Muscle of back (tissue), 11 donors: Measurements from ENCODE around the gene HPGDS. TPM values are rescaled to one million over a fixed set of nuclear protein-coding genes. Genes with fewer than 3 reads are reported as not detected.
"Not testable (repeated sequence)": the region's sequence is repeated elsewhere in the genome, so short reads cannot be mapped to it uniquely, and the experiment has no call there.

Experiments used
- DNase-seq, 3 donors: peaks; one replicate each; pipeline versions ENCODE4 v3.0.0 to v3.0.0-alpha.2; 2013
- polyA plus RNA-seq, 10 donors: library from polyadenylated mRNA; unstranded; fragments of 120-200 nt; gene quantifications; one replicate each; pipeline ENCODE4 v1.2.1, GENCODE V29; 2013; ENCODE audit not compliant: insufficient read length in 10 of 10

Gene HPGDS
- polyA plus RNA-seq, 10 donors: 5.2 to 11.7 (median 8.9) TPM

- peak in 1 of 3 donors; percentile 47 for DNase-seq
These were observed 9.5 kb downstream of the HPGDS start for GRCh38 chr4:94332983-94333590.

- DNase-seq: peak in 1 of 3 donors; percentile 0
These were observed 12.7 kb downstream of the HPGDS start for GRCh38 chr4:94329933-94330332.

GRCh38 chr4:94325835-94326234 is 16.8 kb downstream of the HPGDS start:
- no peak for DNase-seq

GRCh38 chr4:94319927-94320326 is 22.7 kb downstream of the HPGDS start:
- not testable (repeated sequence) for DNase-seq

GRCh38 chr4:94307231-94307871 is 35.3 kb downstream of the HPGDS start:
- peak; percentile 46 to 74 (median 51) for DNase-seq

GRCh38 chr4:94306713-94307112 is 35.9 kb downstream of the HPGDS start:
- peak in 1 of 3 donors; percentile 26 for DNase-seq

- peak in 1 of 3 donors; percentile 40 for DNase-seq
These were observed 37.0 kb downstream of the HPGDS start for GRCh38 chr4:94305466-94306225.

GRCh38 chr4:94304365-94304971 is 38.2 kb downstream of the HPGDS start:
- peak in 2 of 3 donors; percentile 49 to 70 for DNase-seq

GRCh38 chr4:94302191-94302590 is 40.4 kb downstream of the HPGDS start:
- no peak for DNase-seq

- DNase-seq: no peak
These were observed 43.8 kb downstream of the HPGDS start for GRCh38 chr4:94298725-94299252.

GRCh38 chr4:94295473-94295872 is 47.2 kb downstream of the HPGDS start:
- not testable (repeated sequence) for DNase-seq

- not testable (repeated sequence) for DNase-seq
These were observed 48.7 kb downstream of the HPGDS start for GRCh38 chr4:94293981-94294380.

GRCh38 chr4:94290245-94290644 is 52.4 kb downstream of the HPGDS start:
- DNase-seq: no peak

GRCh38 chr4:94285666-94286065 is 57.0 kb downstream of the HPGDS start:
- peak in 1 of 3 donors; percentile 7 for DNase-seq

GRCh38 chr4:94284889-94285288 is 57.7 kb downstream of the HPGDS start:
- DNase-seq: no peak

- no peak for DNase-seq
These were observed 63.9 kb downstream of the HPGDS start for GRCh38 chr4:94278781-94279180.

GRCh38 chr4:94277534-94277933 is 65.1 kb downstream of the HPGDS start:
- no peak for DNase-seq

GRCh38 chr4:94276204-94276603 is 66.4 kb downstream of the HPGDS start:
- DNase-seq: no peak

GRCh38 chr4:94274912-94275311 is 67.7 kb downstream of the HPGDS start:
- peak in 1 of 3 donors; percentile 12 for DNase-seq

- no peak for DNase-seq
These were observed 71.4 kb downstream of the HPGDS start for GRCh38 chr4:94271248-94271647.

- no peak for DNase-seq
These were observed 75.6 kb downstream of the HPGDS start for GRCh38 chr4:94267037-94267436.
